SK-N-SH treated with all-trans-retinoic acid at 6 μM for 48 hours (cell line): ENCODE measurements around the gene FARS2.
A peak's percentile ranks its signal among the peaks of the same experiment; 100 is the strongest.

Source experiments
- ATAC-seq: fragments of 200-7000 bp; cut with Tn5 transposase; 3 replicates; pipeline ENCODE4 v1.9.1; 2020; ENCODE audit warnings: mild to moderate bottlenecking, moderate library complexity
- ARNTL ChIP-seq: fragments of 450-650 bp; formaldehyde crosslinking; IDR thresholded peaks from 2 replicates; pipeline ENCODE4 v1.5.0; 2020; ENCODE audit warnings: low read depth, mild to moderate bottlenecking, moderate library complexity, borderline replicate concordance
- BACH2 ChIP-seq: fragments of 250-450 bp; sonication (Bioruptor Pico); IDR thresholded peaks from 2 replicates; pipeline ENCODE4 v1.9.0; 2021; ENCODE audit warnings: mild to moderate bottlenecking, borderline replicate concordance
- CSDC2 ChIP-seq: fragments of 250-450 bp; sonication (Bioruptor Pico); IDR thresholded peaks from 2 replicates; pipeline ENCODE4 v1.5.0; 2020; ENCODE audit warnings: mild to moderate bottlenecking, moderate library complexity
- ESRRG ChIP-seq: fragments of 250-450 bp; sonication (Bioruptor Pico); IDR thresholded peaks from 2 replicates; pipeline ENCODE4 v1.6.1; 2021; ENCODE audit warnings: mild to moderate bottlenecking
- GLIS3 ChIP-seq: fragments of 250-450 bp; sonication (Bioruptor Pico); IDR thresholded peaks from 2 replicates; pipeline ENCODE4 v1.5.0; 2020; ENCODE audit warnings: mild to moderate bottlenecking, moderate library complexity
- ISL1 ChIP-seq: fragments of 250-450 bp; sonication (Bioruptor Pico); IDR thresholded peaks from 2 replicates; pipeline ENCODE4 v2.1.2; 2022; ENCODE audit warnings: mild to moderate bottlenecking, moderate library complexity
- PPARA ChIP-seq: fragments of 250-450 bp; sonication (Bioruptor Pico); IDR thresholded peaks from 2 replicates; pipeline ENCODE4 v1.5.0; 2020; ENCODE audit warnings: mild to moderate bottlenecking, borderline replicate concordance
- RARB ChIP-seq: fragments of 250-450 bp; sonication (Bioruptor Pico); IDR thresholded peaks from 2 replicates; pipeline ENCODE4 v1.8.0; 2021; ENCODE audit warnings: mild to moderate bottlenecking, moderate library complexity
- SNAI2 ChIP-seq: fragments of 250-450 bp; sonication (Bioruptor Pico); IDR thresholded peaks from 2 replicates; pipeline ENCODE4 v1.5.0; 2020; ENCODE audit warnings: mild to moderate bottlenecking, moderate library complexity
- TCF4 ChIP-seq: fragments of 250-450 bp; sonication (Bioruptor Pico); IDR thresholded peaks from 2 replicates; pipeline ENCODE4 v1.8.0; 2021; ENCODE audit warnings: mild to moderate bottlenecking, moderate library complexity, borderline replicate concordance
- ZC3H10 ChIP-seq: fragments of 250-450 bp; sonication (Bioruptor Pico); IDR thresholded peaks from 2 replicates; pipeline ENCODE4 v1.5.1; 2021; ENCODE audit warnings: mild to moderate bottlenecking, moderate library complexity
- ZFP3 ChIP-seq: fragments of 250-450 bp; sonication (Bioruptor Pico); IDR thresholded peaks from 2 replicates; pipeline ENCODE4 v1.5.0; 2020; ENCODE audit warnings: mild to moderate bottlenecking, moderate library complexity
- ZNF70 ChIP-seq: fragments of 450-650 bp; formaldehyde crosslinking; IDR thresholded peaks from 2 replicates; pipeline ENCODE4 v1.5.0; 2020; ENCODE audit warnings: mild to moderate bottlenecking, moderate library complexity
- ZNF8 ChIP-seq: fragments of 450-650 bp; formaldehyde crosslinking; IDR thresholded peaks from 2 replicates; pipeline ENCODE4 v1.5.0; 2020; ENCODE audit warnings: mild to moderate bottlenecking, moderate library complexity
- TF ChIP-seq, protein P1 (sequence below): fragments of 250-450 bp; sonication (Bioruptor Pico); IDR thresholded peaks from 2 replicates; pipeline ENCODE4 v1.5.1; 2021; ENCODE audit warnings: mild to moderate bottlenecking, moderate library complexity
- TF ChIP-seq, protein P2 (sequence below): fragments of 250-450 bp; sonication (Bioruptor Pico); IDR thresholded peaks from 2 replicates; pipeline ENCODE4 v1.5.0; 2020; ENCODE audit warnings: mild to moderate bottlenecking, moderate library complexity
- TF ChIP-seq, protein P3 (sequence below): fragments of 250-450 bp; sonication (Bioruptor Pico); IDR thresholded peaks from 2 replicates; pipeline ENCODE4 v1.8.0; 2021; ENCODE audit warnings: low read depth, mild to moderate bottlenecking, moderate library complexity, borderline replicate concordance
- TF ChIP-seq, protein P4 (sequence below): fragments of 250-450 bp; sonication (Bioruptor Pico); IDR thresholded peaks from 2 replicates; pipeline ENCODE4 v1.8.0; 2020; ENCODE audit warnings: mild to moderate bottlenecking, moderate library complexity, borderline replicate concordance
- TF ChIP-seq, protein P5 (sequence below): fragments of 250-450 bp; sonication (Bioruptor Pico); IDR thresholded peaks from 2 replicates; pipeline ENCODE4 v1.5.1; 2020; ENCODE audit warnings: low read depth, mild to moderate bottlenecking, moderate library complexity

The FARS2 gene

DNA sequence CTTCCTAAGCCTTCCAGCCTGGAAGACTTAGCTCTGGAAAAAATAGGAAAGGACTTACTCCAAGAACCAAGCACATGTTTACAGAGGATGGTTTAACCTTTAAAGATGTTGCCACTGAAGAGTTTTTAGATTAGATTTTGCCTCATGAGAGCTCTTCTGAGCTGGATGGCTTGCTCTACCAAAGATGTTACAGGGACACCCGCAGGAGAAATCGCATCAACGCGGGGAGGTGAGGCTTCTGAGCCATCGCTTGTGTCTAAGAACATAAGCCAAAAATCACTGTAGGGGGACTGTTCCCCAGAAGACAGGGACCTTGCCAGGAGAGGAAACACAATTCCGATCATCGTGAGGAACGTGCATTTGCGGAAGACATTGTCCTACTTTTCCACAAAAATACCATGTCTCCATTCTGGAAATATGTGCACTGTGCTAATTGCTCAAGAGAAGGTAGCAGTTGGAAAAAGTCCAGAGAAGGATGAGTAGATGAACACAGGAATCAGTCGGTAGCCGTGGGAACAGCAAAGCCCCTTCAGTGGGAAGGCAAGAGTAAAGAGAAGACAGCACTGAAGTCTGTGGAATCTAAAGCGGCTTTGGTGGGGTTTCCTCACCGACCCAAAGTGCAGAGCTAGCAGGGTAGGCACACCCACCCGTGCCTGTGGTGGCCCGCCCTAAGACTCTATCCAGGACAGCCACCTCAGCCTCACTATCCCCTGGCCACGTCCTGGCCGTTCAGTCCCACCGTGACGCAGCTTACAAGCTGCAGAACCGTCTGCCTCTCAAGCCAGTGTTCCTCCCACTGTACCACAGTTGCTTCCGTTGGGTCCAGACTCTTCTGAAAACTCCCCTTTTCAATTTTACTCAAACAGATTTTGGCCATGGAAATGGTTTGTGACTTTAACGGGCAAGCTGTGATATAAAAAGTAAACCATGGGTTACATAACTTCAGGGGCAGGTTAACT is 410.6 kb downstream of the FARS2 start:
- TF ChIP-seq ARNTL (CRISPR knock-in tag): no peak
- no peak for TF ChIP-seq PPARA
- TF ChIP-seq ZNF70 (CRISPR knock-in tag): no peak
- TF ChIP-seq, protein P1, sequence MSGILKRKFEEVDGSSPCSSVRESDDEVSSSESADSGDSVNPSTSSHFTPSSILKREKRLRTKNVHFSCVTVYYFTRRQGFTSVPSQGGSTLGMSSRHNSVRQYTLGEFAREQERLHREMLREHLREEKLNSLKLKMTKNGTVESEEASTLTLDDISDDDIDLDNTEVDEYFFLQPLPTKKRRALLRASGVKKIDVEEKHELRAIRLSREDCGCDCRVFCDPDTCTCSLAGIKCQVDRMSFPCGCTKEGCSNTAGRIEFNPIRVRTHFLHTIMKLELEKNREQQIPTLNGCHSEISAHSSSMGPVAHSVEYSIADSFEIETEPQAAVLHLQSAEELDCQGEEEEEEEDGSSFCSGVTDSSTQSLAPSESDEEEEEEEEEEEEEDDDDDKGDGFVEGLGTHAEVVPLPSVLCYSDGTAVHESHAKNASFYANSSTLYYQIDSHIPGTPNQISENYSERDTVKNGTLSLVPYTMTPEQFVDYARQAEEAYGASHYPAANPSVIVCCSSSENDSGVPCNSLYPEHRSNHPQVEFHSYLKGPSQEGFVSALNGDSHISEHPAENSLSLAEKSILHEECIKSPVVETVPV (CRISPR knock-in tag): no peak
- no peak for TF ChIP-seq ZFP3 (CRISPR knock-in tag)
- no peak for TF ChIP-seq ZC3H10
- TF ChIP-seq, protein P2, sequence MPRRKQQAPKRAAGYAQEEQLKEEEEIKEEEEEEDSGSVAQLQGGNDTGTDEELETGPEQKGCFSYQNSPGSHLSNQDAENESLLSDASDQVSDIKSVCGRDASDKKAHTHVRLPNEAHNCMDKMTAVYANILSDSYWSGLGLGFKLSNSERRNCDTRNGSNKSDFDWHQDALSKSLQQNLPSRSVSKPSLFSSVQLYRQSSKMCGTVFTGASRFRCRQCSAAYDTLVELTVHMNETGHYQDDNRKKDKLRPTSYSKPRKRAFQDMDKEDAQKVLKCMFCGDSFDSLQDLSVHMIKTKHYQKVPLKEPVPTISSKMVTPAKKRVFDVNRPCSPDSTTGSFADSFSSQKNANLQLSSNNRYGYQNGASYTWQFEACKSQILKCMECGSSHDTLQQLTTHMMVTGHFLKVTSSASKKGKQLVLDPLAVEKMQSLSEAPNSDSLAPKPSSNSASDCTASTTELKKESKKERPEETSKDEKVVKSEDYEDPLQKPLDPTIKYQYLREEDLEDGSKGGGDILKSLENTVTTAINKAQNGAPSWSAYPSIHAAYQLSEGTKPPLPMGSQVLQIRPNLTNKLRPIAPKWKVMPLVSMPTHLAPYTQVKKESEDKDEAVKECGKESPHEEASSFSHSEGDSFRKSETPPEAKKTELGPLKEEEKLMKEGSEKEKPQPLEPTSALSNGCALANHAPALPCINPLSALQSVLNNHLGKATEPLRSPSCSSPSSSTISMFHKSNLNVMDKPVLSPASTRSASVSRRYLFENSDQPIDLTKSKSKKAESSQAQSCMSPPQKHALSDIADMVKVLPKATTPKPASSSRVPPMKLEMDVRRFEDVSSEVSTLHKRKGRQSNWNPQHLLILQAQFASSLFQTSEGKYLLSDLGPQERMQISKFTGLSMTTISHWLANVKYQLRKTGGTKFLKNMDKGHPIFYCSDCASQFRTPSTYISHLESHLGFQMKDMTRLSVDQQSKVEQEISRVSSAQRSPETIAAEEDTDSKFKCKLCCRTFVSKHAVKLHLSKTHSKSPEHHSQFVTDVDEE (CRISPR knock-in tag): no peak
- TF ChIP-seq TCF4: no peak
- ATAC-seq: peak; percentile 40

DNA sequence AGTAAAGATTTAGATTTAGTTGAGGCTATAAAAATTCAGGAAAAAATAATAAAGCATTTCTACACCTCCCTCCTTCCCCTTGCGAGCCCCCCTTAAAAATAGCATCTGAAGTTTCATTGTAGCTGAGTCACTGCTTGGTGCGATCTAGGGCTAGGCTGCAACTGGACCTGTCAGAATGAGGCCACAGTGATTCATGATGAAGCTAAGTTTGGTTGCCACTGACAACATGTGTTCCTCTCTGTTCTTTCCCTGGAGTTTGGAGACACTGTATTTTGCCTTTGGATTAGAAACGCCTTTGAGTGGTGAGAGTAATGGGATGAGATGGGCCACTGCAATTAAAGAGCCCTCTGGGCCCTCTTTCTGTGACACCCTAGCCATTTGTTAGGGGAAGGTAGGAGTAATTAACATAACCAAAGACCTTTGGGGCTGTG is 411.3 kb downstream of the FARS2 start:
- ATAC-seq: peak; percentile 90
- TF ChIP-seq TCF4 (no peak), GLIS3 (CRISPR knock-in tag) (no peak), SNAI2 (no peak), PPARA (no peak)

DNA sequence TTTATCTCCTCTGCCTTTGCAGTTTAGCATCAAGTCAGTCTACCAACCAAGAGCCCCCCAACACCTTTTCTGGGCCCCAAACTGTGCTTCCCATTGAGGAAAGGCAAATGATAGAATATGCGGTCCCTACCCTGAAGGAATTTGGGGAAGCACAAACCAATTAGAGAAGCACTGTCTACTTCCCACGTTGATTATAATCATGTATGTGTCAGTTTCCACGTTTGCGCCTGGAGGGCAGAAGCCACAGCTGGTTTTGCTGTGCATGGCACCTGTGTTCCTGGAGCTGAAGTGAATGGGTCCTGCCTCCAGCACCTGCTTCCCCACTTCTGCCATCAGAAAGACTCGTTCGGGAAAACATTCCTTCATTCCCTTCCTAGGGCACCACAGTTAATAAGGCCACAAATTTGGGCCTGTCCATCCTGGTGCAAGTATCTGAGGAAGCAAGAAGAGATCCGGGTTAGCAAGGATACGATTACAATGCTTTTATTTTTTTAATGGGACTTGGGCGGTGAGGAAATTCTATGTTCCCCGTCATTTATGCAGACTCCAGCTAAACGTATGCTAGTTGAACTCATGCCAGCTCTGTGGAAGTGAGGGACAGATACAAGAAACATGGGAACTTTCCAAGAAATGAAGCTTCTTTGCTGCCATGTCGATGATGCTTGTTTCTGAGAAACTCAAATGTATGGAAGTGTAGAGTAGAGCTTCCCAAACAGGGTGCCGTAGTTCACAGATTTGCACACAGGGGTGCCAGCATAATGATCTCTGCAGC is 411.9 kb downstream of the FARS2 start:
- no peak for ATAC-seq
- no peak for TF ChIP-seq SNAI2
- TF ChIP-seq ESRRG (CRISPR knock-in tag): no peak
- no peak for TF ChIP-seq ZNF8 (CRISPR knock-in tag)
- TF ChIP-seq, protein P3, sequence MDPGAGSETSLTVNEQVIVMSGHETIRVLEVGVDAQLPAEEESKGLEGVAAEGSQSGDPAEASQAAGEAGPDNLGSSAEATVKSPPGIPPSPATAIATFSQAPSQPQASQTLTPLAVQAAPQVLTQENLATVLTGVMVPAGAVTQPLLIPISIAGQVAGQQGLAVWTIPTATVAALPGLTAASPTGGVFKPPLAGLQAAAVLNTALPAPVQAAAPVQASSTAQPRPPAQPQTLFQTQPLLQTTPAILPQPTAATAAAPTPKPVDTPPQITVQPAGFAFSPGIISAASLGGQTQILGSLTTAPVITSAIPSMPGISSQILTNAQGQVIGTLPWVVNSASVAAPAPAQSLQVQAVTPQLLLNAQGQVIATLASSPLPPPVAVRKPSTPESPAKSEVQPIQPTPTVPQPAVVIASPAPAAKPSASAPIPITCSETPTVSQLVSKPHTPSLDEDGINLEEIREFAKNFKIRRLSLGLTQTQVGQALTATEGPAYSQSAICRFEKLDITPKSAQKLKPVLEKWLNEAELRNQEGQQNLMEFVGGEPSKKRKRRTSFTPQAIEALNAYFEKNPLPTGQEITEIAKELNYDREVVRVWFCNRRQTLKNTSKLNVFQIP: no peak
- TF ChIP-seq, protein P2 (CRISPR knock-in tag): no peak
- TF ChIP-seq RARB (CRISPR knock-in tag): no peak
- no peak for TF ChIP-seq CSDC2 (CRISPR knock-in tag)
- TF ChIP-seq ZC3H10: no peak
- TF ChIP-seq GLIS3 (CRISPR knock-in tag): no peak
- TF ChIP-seq ISL1 (CRISPR knock-in tag): no peak
- no peak for TF ChIP-seq ZNF70 (CRISPR knock-in tag)
- TF ChIP-seq BACH2 (CRISPR knock-in tag): no peak
- TF ChIP-seq TCF4: no peak
- TF ChIP-seq PPARA: no peak
- TF ChIP-seq, protein P4, sequence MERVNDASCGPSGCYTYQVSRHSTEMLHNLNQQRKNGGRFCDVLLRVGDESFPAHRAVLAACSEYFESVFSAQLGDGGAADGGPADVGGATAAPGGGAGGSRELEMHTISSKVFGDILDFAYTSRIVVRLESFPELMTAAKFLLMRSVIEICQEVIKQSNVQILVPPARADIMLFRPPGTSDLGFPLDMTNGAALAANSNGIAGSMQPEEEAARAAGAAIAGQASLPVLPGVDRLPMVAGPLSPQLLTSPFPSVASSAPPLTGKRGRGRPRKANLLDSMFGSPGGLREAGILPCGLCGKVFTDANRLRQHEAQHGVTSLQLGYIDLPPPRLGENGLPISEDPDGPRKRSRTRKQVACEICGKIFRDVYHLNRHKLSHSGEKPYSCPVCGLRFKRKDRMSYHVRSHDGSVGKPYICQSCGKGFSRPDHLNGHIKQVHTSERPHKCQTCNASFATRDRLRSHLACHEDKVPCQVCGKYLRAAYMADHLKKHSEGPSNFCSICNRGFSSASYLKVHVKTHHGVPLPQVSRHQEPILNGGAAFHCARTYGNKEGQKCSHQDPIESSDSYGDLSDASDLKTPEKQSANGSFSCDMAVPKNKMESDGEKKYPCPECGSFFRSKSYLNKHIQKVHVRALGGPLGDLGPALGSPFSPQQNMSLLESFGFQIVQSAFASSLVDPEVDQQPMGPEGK: no peak
- TF ChIP-seq, protein P5, sequence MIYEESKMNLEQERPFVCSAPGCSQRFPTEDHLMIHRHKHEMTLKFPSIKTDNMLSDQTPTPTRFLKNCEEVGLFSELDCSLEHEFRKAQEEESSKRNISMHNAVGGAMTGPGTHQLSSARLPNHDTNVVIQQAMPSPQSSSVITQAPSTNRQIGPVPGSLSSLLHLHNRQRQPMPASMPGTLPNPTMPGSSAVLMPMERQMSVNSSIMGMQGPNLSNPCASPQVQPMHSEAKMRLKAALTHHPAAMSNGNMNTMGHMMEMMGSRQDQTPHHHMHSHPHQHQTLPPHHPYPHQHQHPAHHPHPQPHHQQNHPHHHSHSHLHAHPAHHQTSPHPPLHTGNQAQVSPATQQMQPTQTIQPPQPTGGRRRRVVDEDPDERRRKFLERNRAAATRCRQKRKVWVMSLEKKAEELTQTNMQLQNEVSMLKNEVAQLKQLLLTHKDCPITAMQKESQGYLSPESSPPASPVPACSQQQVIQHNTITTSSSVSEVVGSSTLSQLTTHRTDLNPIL: no peak
